A549 (cell line): ENCODE measurements around the gene TLR3. TPM values are rescaled to one million over a fixed set of nuclear protein-coding genes. Genes with fewer than 3 reads are reported as not detected.

Experiments used
- ATAC-seq, 2 experiments: fragments of 200-7000 bp in 1 of 2; fragments of >200 bp in 1 of 2; cut with Nextera tagmentation in 1 of 2; cut with Tn5 transposase in 1 of 2; 3 replicates each; pipeline versions ENCODE4 v1.8.0 to v1.9.1; 2018 to 2020; ENCODE audit warnings: mild to moderate bottlenecking in 1 of 2, moderate library complexity in 1 of 2
- CTCF ChIA-PET: fragments of 300-600 bp; sonication (Branson Sonifier 250); formaldehyde crosslinking; extraction: SDS; loops from one replicate; lab custom pipeline; 2021; ENCODE audit warnings: antibody characterized with exemption, inconsistent platforms; lab: Yijun Ruan, JAX
- POLR2A ChIA-PET: fragments of 350-600 bp; formaldehyde crosslinking; extraction: SDS; loops from one replicate; lab custom pipeline; 2021; ENCODE audit warnings: antibody characterized with exemption, inconsistent platforms; lab: Yijun Ruan, JAX
- DNase-seq, 2 experiments: peaks; one replicate each; pipeline versions ENCODE4 v3.0.0 to v3.0.0-alpha.2; 2011 to 2016; ENCODE audit warnings: low read depth in 1 of 2, low spot score in 1 of 2
- FAIRE-seq: peaks from 2 replicates; lab custom pipeline; 2011; peaks lifted over from hg19 to GRCh38; lab: Jason Lieb, UNC
- H3K27ac ChIP-seq, 2 experiments: fragments of >200 bp; sonication (Bioruptor Twin); formaldehyde crosslinking; 3 replicates each; pipeline ENCODE4 v1.5.1; 2016 to 2017
- H3K4me1 ChIP-seq: fragments of >200 bp; sonication (Bioruptor Twin); formaldehyde crosslinking; 3 replicates; pipeline ENCODE4 v1.6.1; 2016
- H3K4me2 ChIP-seq: fragments of >200 bp; sonication (Bioruptor Twin); formaldehyde crosslinking; 3 replicates; pipeline ENCODE4 v1.6.1; 2016
- H3K4me3 ChIP-seq: fragments of >200 bp; sonication (Bioruptor Twin); formaldehyde crosslinking; 3 replicates; pipeline ENCODE4 v1.5.1; 2016
- H3K9me3 ChIP-seq: fragments of >200 bp; sonication (Bioruptor Twin); formaldehyde crosslinking; 3 replicates; pipeline ENCODE4 v1.6.1; 2016
- BCL3 ChIP-seq: fragments of >200 bp; sonication (Bioruptor Twin); formaldehyde crosslinking; IDR thresholded peaks from 3 replicates; pipeline ENCODE4 v1.6.1; 2016
- BHLHE40 ChIP-seq: IDR thresholded peaks from 2 replicates; pipeline ENCODE4 v1.6.1; 2012; ENCODE audit warnings: low read depth, low read length, inconsistent platforms
- CEBPB ChIP-seq, 2 experiments: fragments of >200 bp in 1 of 2; sonication (Bioruptor Twin) in 1 of 2; formaldehyde crosslinking in 1 of 2; IDR thresholded peaks; 2 replicates each; pipeline ENCODE4 v1.6.1; 2012 to 2016
- FOSB ChIP-seq: fragments of 250-450 bp; sonication (Bioruptor Pico); IDR thresholded peaks from 2 replicates; pipeline ENCODE4 v1.5.0; 2020; ENCODE audit warnings: mild to moderate bottlenecking, moderate library complexity
- HEYL ChIP-seq: fragments of 250-450 bp; sonication (Bioruptor Pico); IDR thresholded peaks from 2 replicates; pipeline ENCODE4 v1.8.0; 2021; ENCODE audit warnings: mild to moderate bottlenecking, moderate library complexity
- JUNB ChIP-seq: fragments of >200 bp; sonication (Bioruptor Twin); formaldehyde crosslinking; IDR thresholded peaks from 2 replicates; pipeline ENCODE4 v1.6.1; 2016
- KDM1A ChIP-seq: fragments of 200-600 bp; sonication (generic); IDR thresholded peaks from 2 replicates; pipeline ENCODE4 v1.6.1; 2016; ENCODE audit warnings: low read depth, mild to moderate bottlenecking
- KDM5A ChIP-seq: fragments of 200-600 bp; sonication (generic); IDR thresholded peaks from 2 replicates; pipeline ENCODE4 v1.6.1; 2016; ENCODE audit warnings: antibody characterized with exemption, mild to moderate bottlenecking
- MAFK ChIP-seq: fragments of 450-650 bp; IDR thresholded peaks from 2 replicates; pipeline ENCODE4 v1.6.1; 2014; ENCODE audit not compliant: partially characterized antibody
- MAZ ChIP-seq: fragments of 150-350 bp; IDR thresholded peaks from 2 replicates; pipeline ENCODE4 v1.6.1; 2014; ENCODE audit warnings: antibody characterized with exemption, low read depth, low read length, borderline replicate concordance
- MYC ChIP-seq: IDR thresholded peaks from 2 replicates; pipeline ENCODE4 v1.6.1; 2012; ENCODE audit warnings: mild to moderate bottlenecking, inconsistent platforms, low read length, improper control_type of control experiment, borderline replicate concordance
- PHF8 ChIP-seq: fragments of 200-600 bp; sonication (generic); IDR thresholded peaks from 2 replicates; pipeline ENCODE4 v1.6.1; 2016; ENCODE audit warnings: low read depth, mild to moderate bottlenecking, antibody characterized with exemption, moderate library complexity, borderline replicate concordance
- POLR2A ChIP-seq: IDR thresholded peaks from 2 replicates; pipeline ENCODE4 v1.6.1; 2012; ENCODE audit warnings: mild to moderate bottlenecking, low read length
- RFX5 ChIP-seq: fragments of 450-650 bp; IDR thresholded peaks from 2 replicates; pipeline ENCODE4 v1.7.1; 2014; ENCODE audit warnings: antibody characterized with exemption, mild to moderate bottlenecking, moderate library complexity
- RNF2 ChIP-seq: fragments of 200-600 bp; sonication (generic); IDR thresholded peaks from 2 replicates; pipeline ENCODE4 v1.6.1; 2016; ENCODE audit warnings: low read depth, mild to moderate bottlenecking, antibody characterized with exemption, moderate library complexity, borderline replicate concordance
- SREBF2 ChIP-seq: fragments of 450-650 bp; IDR thresholded peaks from 2 replicates; pipeline ENCODE4 v1.6.1; 2014; ENCODE audit warnings: mild to moderate bottlenecking, moderate library complexity
- TP53 ChIP-seq: fragments of 250-450 bp; sonication (Bioruptor Pico); IDR thresholded peaks from 2 replicates; pipeline ENCODE4 v1.5.0; 2021; ENCODE audit warnings: mild to moderate bottlenecking, moderate library complexity
- ZNF302 ChIP-seq: fragments of 250-450 bp; sonication (Bioruptor Pico); IDR thresholded peaks from 2 replicates; pipeline ENCODE4 v1.9.0; 2021; ENCODE audit warnings: inconsistent platforms, mild to moderate bottlenecking, moderate library complexity
- WGBS: methylation state at CpG from one replicate; pipeline ENCODE4 v1.1.6; 2017; ENCODE audit errors: missing lambda C conversion rate; 5-methylcytosine and 5-hydroxymethylcytosine counted together
- polyA plus RNA-seq, 4 experiments: library from polyadenylated mRNA; depleted of rRNA in 3 of 4; stranded (reverse); fragments of >200 nt; fragmentation: RNase III in 1 of 4; extraction: RNeasy Plus Mini Kit Qiagen cat#74134 plus additional on column Dnase treatment in 1 of 4; gene quantifications; 2 replicates in 3 of 4; 3 replicates in 1 of 4; pipeline ENCODE4 v1.2.3, GENCODE V29; 2011 to 2017
- TF ChIP-seq, protein P1 (sequence below): IDR thresholded peaks from 2 replicates; pipeline ENCODE4 v1.6.1; 2012
- TF ChIP-seq, protein P2 (sequence below): fragments of 200-600 bp; sonication (generic); IDR thresholded peaks from 2 replicates; pipeline ENCODE4 v1.6.1; 2016; ENCODE audit warnings: antibody characterized with exemption, mild to moderate bottlenecking, moderate library complexity
- TF ChIP-seq, protein P3 (sequence below): fragments of 150-350 bp; IDR thresholded peaks from 2 replicates; pipeline ENCODE4 v1.6.1; 2014; ENCODE audit warnings: low read depth, mild to moderate bottlenecking, low read length

TLR3 gene
- polyA plus RNA-seq, 2 of the 4 experiments (the other 2 are of a cell fraction): 0.09 to 0.81 TPM

- TF ChIP-seq BHLHE40 (no peak), CEBPB (IDR thresholded peaks at IDR 0.05) (peak in 1 of 2 experiments; percentile 19; a peak in 1 of 4 replicates), MAFK (peak; percentile 52)
- TF ChIP-seq, protein P1, sequence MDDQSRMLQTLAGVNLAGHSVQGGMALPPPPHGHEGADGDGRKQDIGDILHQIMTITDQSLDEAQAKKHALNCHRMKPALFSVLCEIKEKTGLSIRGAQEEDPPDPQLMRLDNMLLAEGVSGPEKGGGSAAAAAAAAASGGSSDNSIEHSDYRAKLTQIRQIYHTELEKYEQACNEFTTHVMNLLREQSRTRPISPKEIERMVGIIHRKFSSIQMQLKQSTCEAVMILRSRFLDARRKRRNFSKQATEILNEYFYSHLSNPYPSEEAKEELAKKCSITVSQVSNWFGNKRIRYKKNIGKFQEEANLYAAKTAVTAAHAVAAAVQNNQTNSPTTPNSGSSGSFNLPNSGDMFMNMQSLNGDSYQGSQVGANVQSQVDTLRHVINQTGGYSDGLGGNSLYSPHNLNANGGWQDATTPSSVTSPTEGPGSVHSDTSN: no peak
- DNase-seq (no peak), FAIRE-seq (no peak), ATAC-seq (no peak)
- Histone ChIP-seq H3K9me3 (no peaks in the 10 kb centered on the region), H3K4me3 (no peak overlapping the region), H3K4me2 (no peak overlapping the region), H3K4me1 (no peaks in the 10 kb centered on the region), H3K27ac (no peak overlapping the region)
- 55% methylated on average over 15 of the region's 15 CpGs for WGBS
- ChIA-PET CTCF (interaction anchor here (3.6 kb wide), 2 partner anchors 13 to 383 kb away, joined by 17 to 22 read pairs; no protein-coding TSS in a partner anchor), POLR2A (no interaction called here)
Measured at GRCh38 chr4:186024637-186025407, 44.1 kb upstream of the TLR3 start.

GRCh38 chr4:186025408-186025690, 43.6 kb upstream of the TLR3 start:
- CTCF ChIA-PET: interaction anchor here (1.1 to 3.6 kb wide), 3 partner anchors 9 to 384 kb away, joined by 3 to 22 read pairs (median 17); no protein-coding TSS in a partner anchor
- no peak for FAIRE-seq
- ATAC-seq: no peak
- POLR2A ChIA-PET: no interaction called here
- Histone ChIP-seq H3K4me3 (no peak overlapping the region), H3K9me3 (no peaks in the 10 kb centered on the region), H3K4me2 (no peak overlapping the region)
- TF ChIP-seq KDM1A (no peak), KDM5A (no peak), RFX5 (no peak), CEBPB (IDR thresholded peaks at IDR 0.05) (no peak)
- TF ChIP-seq, all 56 proteins: peak for 0
- 72% methylated on average over 7 of the region's 7 CpGs for WGBS
- DNase-seq: no peak
- Histone ChIP-seq H3K4me1 (no peaks in the 10 kb centered on the region), H3K27ac (no peak overlapping the region)

DNA sequence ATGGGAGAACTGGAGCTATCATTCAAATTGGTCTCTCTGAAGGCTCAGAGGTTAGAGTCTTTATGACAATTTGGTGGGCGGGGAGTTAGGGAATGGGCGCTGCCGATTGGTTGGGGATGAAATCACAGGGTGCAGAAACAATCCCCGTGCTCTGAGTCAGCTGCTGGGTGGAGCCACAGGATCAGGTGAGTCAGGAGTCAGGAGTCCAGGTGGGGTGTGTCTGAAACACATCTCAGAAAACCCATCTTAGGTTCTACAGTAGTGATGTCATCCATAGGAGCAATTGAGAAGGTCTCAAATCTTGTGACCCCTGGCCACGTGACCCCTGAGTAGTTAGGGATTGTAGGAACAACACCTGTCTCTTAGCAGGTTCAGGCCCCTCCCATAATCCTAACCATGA, 41.6 kb upstream of the TLR3 start:
- POLR2A ChIA-PET: no interaction called here
- DNase-seq (no peak), FAIRE-seq (no peak), ATAC-seq (no peak)
- H3K27ac ChIP-seq: no peak overlapping the region
- 33% methylated on average over 5 of the region's 5 CpGs for WGBS
- no peaks in the 10 kb centered on the region for H3K9me3 ChIP-seq
- no peak for TF ChIP-seq POLR2A
- no peak for TF ChIP-seq FOSB (CRISPR knock-in tag)
- no peak for TF ChIP-seq BCL3
- no peak for TF ChIP-seq JUNB
- TF ChIP-seq PHF8: no peak
- no peak for TF ChIP-seq TP53 (CRISPR knock-in tag)
- TF ChIP-seq, all 56 proteins: peak for 0
- CTCF ChIA-PET: interaction anchor here (3.6 kb wide), 1 partner anchor 11 kb away, joined by 22 read pairs; no protein-coding TSS in a partner anchor
- Histone ChIP-seq H3K4me1 (no peaks in the 10 kb centered on the region), H3K4me2 (no peak overlapping the region), H3K4me3 (no peak overlapping the region)

GRCh38 chr4:186029571-186030398, 39.2 kb upstream of the TLR3 start:
- Histone ChIP-seq H3K9me3 (no peaks in the 10 kb centered on the region; the same call in 2 of the 3 replicates), H3K27ac (no peak overlapping the region), H3K4me2 (no peak overlapping the region), H3K4me3 (no peak overlapping the region), H3K4me1 (no peaks in the 10 kb centered on the region)
- ChIA-PET CTCF (interaction anchor here (1.5 to 1.8 kb wide), 3 partner anchors 8 to 389 kb away, joined by 4 to 7 read pairs (median 4); no protein-coding TSS in a partner anchor), POLR2A (no interaction called here)
- 34% methylated on average over 9 of the region's 11 CpGs for WGBS
- DNase-seq (no peak), ATAC-seq (no peak), FAIRE-seq (no peak)
- TF ChIP-seq, protein P2, sequence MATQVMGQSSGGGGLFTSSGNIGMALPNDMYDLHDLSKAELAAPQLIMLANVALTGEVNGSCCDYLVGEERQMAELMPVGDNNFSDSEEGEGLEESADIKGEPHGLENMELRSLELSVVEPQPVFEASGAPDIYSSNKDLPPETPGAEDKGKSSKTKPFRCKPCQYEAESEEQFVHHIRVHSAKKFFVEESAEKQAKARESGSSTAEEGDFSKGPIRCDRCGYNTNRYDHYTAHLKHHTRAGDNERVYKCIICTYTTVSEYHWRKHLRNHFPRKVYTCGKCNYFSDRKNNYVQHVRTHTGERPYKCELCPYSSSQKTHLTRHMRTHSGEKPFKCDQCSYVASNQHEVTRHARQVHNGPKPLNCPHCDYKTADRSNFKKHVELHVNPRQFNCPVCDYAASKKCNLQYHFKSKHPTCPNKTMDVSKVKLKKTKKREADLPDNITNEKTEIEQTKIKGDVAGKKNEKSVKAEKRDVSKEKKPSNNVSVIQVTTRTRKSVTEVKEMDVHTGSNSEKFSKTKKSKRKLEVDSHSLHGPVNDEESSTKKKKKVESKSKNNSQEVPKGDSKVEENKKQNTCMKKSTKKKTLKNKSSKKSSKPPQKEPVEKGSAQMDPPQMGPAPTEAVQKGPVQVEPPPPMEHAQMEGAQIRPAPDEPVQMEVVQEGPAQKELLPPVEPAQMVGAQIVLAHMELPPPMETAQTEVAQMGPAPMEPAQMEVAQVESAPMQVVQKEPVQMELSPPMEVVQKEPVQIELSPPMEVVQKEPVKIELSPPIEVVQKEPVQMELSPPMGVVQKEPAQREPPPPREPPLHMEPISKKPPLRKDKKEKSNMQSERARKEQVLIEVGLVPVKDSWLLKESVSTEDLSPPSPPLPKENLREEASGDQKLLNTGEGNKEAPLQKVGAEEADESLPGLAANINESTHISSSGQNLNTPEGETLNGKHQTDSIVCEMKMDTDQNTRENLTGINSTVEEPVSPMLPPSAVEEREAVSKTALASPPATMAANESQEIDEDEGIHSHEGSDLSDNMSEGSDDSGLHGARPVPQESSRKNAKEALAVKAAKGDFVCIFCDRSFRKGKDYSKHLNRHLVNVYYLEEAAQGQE: no peak
- no peak for TF ChIP-seq RNF2
- TF ChIP-seq HEYL (CRISPR knock-in tag): no peak
- no peak for TF ChIP-seq MYC
- TF ChIP-seq, protein P3, sequence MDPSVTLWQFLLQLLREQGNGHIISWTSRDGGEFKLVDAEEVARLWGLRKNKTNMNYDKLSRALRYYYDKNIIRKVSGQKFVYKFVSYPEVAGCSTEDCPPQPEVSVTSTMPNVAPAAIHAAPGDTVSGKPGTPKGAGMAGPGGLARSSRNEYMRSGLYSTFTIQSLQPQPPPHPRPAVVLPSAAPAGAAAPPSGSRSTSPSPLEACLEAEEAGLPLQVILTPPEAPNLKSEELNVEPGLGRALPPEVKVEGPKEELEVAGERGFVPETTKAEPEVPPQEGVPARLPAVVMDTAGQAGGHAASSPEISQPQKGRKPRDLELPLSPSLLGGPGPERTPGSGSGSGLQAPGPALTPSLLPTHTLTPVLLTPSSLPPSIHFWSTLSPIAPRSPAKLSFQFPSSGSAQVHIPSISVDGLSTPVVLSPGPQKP: no peak
- TF ChIP-seq MAZ: no peak
- TF ChIP-seq ZNF302 (CRISPR knock-in tag): no peak
- no peak for TF ChIP-seq SREBF2
